WTC11 (cell line): Measurements from ENCODE around the gene DUSP22. TPM values are rescaled to one million over a fixed set of nuclear protein-coding genes. Genes with fewer than 3 reads are reported as not detected.
A peak's percentile ranks its signal among the peaks of the same experiment; 100 is the strongest.

Experiments used
- ATAC-seq: fragments of 200-7000 bp; cut with Tn5 transposase; 2 replicates; pipeline ENCODE4 v1.10.0; 2021; ENCODE audit warnings: mild to moderate bottlenecking, moderate library complexity
- CTCF ChIA-PET: fragments of 300-600 bp; sonication (Branson Sonifier 250); formaldehyde crosslinking; loops from one replicate; lab custom pipeline; 2021; ENCODE audit warnings: antibody characterized with exemption; lab: Charles Lee
- POLR2A ChIA-PET: fragments of 350-600 bp; sonication (Branson Sonifier 250); formaldehyde crosslinking; loops from one replicate; lab custom pipeline; 2021; ENCODE audit warnings: antibody characterized with exemption; lab: Charles Lee
- DNase-seq: peaks from one replicate; pipeline ENCODE4 v3.0.0; 2021; ENCODE audit warnings: low spot score
- H3K27ac Mint-ChIP-seq: 2 replicates; pipeline ENCODE4 v1.8.0; 2021; ENCODE audit warnings: mixed read lengths
- H3K27me3 Mint-ChIP-seq: 2 replicates; pipeline ENCODE4 v1.8.0; 2021; ENCODE audit warnings: low read depth, mild to moderate bottlenecking, moderate library complexity, mixed read lengths
- H3K36me3 Mint-ChIP-seq: 2 replicates; pipeline ENCODE4 v1.8.0; 2021; ENCODE audit warnings: mixed read lengths
- H3K4me1 Mint-ChIP-seq: 2 replicates; pipeline ENCODE4 v1.8.0; 2022; ENCODE audit warnings: mixed read lengths
- H3K4me3 Mint-ChIP-seq: 2 replicates; pipeline ENCODE4 v1.8.0; 2021; ENCODE audit warnings: mild to moderate bottlenecking, moderate library complexity, mixed read lengths
- H3K9me3 Mint-ChIP-seq: 2 replicates; pipeline ENCODE4 v1.8.0; 2021; ENCODE audit warnings: mixed read lengths
- IRF2 ChIP-seq: sonication (generic); formaldehyde crosslinking; IDR thresholded peaks from 2 replicates; pipeline ENCODE4 v1.8.0; 2022; ENCODE audit warnings: low read depth, missing genetic modification reagents, borderline replicate concordance
- MYBL2 ChIP-seq: sonication (generic); formaldehyde crosslinking; IDR thresholded peaks from 2 replicates; pipeline ENCODE4 v1.8.1; 2023; ENCODE audit warnings: mild to moderate bottlenecking, moderate library complexity, missing genetic modification reagents
- NFATC4 ChIP-seq: fragments of 250-450 bp; sonication (Bioruptor Pico); IDR thresholded peaks from 2 replicates; pipeline ENCODE4 v1.9.0; 2021; ENCODE audit warnings: mild to moderate bottlenecking
- NR3C1 ChIP-seq: sonication (generic); formaldehyde crosslinking; conservative IDR thresholded peaks from 2 replicates; pipeline ENCODE4 v1.8.1; 2023; ENCODE audit warnings: low read depth, mild to moderate bottlenecking, missing genetic modification reagents
- RORB ChIP-seq: fragments of 250-450 bp; sonication (Bioruptor Pico); IDR thresholded peaks from 2 replicates; pipeline ENCODE4 v1.9.0; 2021; ENCODE audit warnings: mild to moderate bottlenecking
- ZBTB21 ChIP-seq: sonication (generic); formaldehyde crosslinking; IDR thresholded peaks from 2 replicates; pipeline ENCODE4 v1.8.1; 2023; ENCODE audit warnings: mild to moderate bottlenecking, missing genetic modification reagents, borderline replicate concordance
- total RNA-seq: library from RNA; stranded (reverse); gene quantifications from 3 replicates; pipeline ENCODE4 v1.2.3, GENCODE V29; 2021
- TF ChIP-seq, protein P1 (sequence below): fragments of 200-600 bp; IDR thresholded peaks from 2 replicates; pipeline ENCODE4 v1.8.0; 2022; ENCODE audit warnings: antibody characterized with exemption
- TF ChIP-seq, protein P2 (sequence below): fragments of 250-450 bp; sonication (Bioruptor Pico); IDR thresholded peaks from 2 replicates; pipeline ENCODE4 v1.9.0; 2021; ENCODE audit warnings: mild to moderate bottlenecking, borderline replicate concordance
- TF ChIP-seq, protein P3 (sequence below): sonication (generic); formaldehyde crosslinking; IDR thresholded peaks from 2 replicates; pipeline ENCODE4 v1.8.1; 2023; ENCODE audit warnings: mild to moderate bottlenecking, missing genetic modification reagents
- TF ChIP-seq, protein P4 (sequence below): sonication (generic); formaldehyde crosslinking; IDR thresholded peaks from 2 replicates; pipeline ENCODE4 v1.8.0; 2022; ENCODE audit warnings: mild to moderate bottlenecking, missing genetic modification reagents
- TF ChIP-seq, protein P5 (sequence below): sonication (generic); formaldehyde crosslinking; IDR thresholded peaks from 2 replicates; pipeline ENCODE4 v1.8.0; 2023; ENCODE audit warnings: missing genetic modification reagents, mild to moderate bottlenecking, borderline replicate concordance
- TF ChIP-seq, protein P6 (sequence below): sonication (generic); formaldehyde crosslinking; IDR thresholded peaks from 2 replicates; pipeline ENCODE4 v1.8.0; 2023; ENCODE audit warnings: mild to moderate bottlenecking, missing genetic modification reagents

DUSP22 gene
- total RNA-seq, 1 experiment from 2014 or later = 38.5 TPM

DNA sequence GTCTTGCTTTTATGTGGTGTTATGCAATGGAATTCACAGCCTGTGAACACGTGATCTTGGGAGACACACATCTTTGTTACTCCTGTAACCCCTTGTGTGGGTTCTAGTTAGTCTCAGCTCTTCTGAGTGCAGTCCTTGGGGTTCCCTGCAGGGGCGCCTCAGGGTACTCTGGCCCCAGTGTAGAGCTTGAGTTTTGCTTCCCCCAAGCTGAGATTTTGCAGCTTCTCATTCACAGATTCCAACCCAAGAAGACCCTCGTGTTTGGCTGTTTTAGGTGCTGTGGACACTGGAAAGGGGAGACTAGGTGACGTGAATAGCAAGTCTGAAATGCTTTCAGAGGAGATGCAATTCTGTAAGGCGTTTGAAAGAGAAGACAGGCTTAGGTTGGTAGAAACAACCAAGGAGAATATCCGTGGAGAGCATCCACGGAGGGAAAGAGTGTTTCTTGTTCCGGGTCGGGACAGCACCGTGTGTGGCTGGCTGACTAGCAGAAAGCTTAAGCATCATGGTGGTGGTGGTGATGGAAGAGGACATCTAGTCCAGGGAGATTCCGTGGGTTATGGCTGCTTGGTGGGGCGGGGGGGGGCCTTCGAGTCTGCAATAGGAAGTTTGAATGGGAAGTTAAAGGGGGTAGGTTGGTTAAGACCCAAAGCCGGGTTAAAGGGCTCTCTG is 30.1 kb downstream of the DUSP22 start:
- ChIA-PET CTCF (interaction anchor here (0.5 to 1.9 kb wide), 14 partner anchors 8 to 572 kb away, joined by 3 to 8 read pairs (median 4); no protein-coding TSS in a partner anchor), POLR2A (no interaction called here)
- DNase-seq (no peak), ATAC-seq (peak; percentile 62)
- Mint-ChIP-seq H3K36me3 (peaks cover 22% of the 10 kb centered on the region), H3K4me1 (peaks cover 10% of the 10 kb centered on the region), H3K9me3 (peaks cover 19% of the 10 kb centered on the region), H3K4me3 (no peak overlapping the region), H3K27ac (no peak overlapping the region), H3K27me3 (no peaks in the 10 kb centered on the region)
- TF ChIP-seq RORB (CRISPR knock-in tag) = no peak
- TF ChIP-seq, protein P1, sequence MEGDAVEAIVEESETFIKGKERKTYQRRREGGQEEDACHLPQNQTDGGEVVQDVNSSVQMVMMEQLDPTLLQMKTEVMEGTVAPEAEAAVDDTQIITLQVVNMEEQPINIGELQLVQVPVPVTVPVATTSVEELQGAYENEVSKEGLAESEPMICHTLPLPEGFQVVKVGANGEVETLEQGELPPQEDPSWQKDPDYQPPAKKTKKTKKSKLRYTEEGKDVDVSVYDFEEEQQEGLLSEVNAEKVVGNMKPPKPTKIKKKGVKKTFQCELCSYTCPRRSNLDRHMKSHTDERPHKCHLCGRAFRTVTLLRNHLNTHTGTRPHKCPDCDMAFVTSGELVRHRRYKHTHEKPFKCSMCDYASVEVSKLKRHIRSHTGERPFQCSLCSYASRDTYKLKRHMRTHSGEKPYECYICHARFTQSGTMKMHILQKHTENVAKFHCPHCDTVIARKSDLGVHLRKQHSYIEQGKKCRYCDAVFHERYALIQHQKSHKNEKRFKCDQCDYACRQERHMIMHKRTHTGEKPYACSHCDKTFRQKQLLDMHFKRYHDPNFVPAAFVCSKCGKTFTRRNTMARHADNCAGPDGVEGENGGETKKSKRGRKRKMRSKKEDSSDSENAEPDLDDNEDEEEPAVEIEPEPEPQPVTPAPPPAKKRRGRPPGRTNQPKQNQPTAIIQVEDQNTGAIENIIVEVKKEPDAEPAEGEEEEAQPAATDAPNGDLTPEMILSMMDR = peak; percentile 25

DNA sequence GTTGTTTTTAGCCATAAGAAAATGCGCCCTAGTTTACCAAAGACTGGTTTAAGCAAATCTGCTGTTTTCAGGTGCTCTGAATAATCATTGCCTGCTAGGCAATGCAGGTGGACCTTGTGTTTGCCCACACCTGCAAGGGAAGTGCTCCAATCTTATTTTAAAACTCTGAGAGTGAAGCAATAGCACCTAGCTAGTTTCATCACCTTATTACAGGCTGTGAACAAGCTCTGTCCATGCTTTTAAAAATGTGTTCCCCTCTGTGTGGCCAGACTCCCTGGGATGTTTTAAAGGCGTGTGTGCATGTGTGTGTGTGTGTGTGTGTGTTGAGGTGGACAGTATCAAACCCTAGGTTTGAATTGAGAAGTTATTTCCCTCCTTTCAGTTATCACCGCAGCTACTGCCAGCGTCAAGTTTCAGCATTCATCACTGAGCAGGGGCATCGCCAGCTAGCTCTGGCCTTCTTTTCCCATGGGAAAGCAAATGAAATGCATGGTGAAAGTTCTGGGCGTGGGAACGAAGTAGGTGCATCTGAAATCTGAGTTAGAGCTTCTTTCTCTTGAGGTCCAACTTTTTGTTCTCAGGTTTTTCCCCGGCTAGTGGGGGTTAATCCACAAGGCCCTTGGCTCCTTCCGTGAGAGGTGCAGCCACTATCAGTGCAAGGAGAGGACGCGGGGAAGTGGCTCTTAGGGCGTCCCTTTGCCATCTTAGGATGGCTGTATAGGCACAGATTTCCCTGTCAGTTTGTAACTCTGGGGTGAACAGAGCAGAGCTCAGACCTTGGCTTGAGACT is 30.8 kb downstream of the DUSP22 start:
- Mint-ChIP-seq H3K4me3 (no peak overlapping the region), H3K27ac (no peak overlapping the region), H3K36me3 (peaks cover 15% of the 10 kb centered on the region), H3K9me3 (peaks cover 22% of the 10 kb centered on the region), H3K4me1 (peaks cover 10% of the 10 kb centered on the region), H3K27me3 (no peaks in the 10 kb centered on the region)
- DNase-seq (no peak), ATAC-seq (no peak)
- ChIA-PET POLR2A (no interaction called here), CTCF (interaction anchor here (0.9 to 1.9 kb wide), 10 partner anchors 8 to 107 kb away, joined by 3 to 8 read pairs (median 4); no protein-coding TSS in a partner anchor)
- TF ChIP-seq, protein P2, sequence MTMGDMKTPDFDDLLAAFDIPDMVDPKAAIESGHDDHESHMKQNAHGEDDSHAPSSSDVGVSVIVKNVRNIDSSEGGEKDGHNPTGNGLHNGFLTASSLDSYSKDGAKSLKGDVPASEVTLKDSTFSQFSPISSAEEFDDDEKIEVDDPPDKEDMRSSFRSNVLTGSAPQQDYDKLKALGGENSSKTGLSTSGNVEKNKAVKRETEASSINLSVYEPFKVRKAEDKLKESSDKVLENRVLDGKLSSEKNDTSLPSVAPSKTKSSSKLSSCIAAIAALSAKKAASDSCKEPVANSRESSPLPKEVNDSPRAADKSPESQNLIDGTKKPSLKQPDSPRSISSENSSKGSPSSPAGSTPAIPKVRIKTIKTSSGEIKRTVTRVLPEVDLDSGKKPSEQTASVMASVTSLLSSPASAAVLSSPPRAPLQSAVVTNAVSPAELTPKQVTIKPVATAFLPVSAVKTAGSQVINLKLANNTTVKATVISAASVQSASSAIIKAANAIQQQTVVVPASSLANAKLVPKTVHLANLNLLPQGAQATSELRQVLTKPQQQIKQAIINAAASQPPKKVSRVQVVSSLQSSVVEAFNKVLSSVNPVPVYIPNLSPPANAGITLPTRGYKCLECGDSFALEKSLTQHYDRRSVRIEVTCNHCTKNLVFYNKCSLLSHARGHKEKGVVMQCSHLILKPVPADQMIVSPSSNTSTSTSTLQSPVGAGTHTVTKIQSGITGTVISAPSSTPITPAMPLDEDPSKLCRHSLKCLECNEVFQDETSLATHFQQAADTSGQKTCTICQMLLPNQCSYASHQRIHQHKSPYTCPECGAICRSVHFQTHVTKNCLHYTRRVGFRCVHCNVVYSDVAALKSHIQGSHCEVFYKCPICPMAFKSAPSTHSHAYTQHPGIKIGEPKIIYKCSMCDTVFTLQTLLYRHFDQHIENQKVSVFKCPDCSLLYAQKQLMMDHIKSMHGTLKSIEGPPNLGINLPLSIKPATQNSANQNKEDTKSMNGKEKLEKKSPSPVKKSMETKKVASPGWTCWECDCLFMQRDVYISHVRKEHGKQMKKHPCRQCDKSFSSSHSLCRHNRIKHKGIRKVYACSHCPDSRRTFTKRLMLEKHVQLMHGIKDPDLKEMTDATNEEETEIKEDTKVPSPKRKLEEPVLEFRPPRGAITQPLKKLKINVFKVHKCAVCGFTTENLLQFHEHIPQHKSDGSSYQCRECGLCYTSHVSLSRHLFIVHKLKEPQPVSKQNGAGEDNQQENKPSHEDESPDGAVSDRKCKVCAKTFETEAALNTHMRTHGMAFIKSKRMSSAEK (CRISPR knock-in tag) = no peak
- no peak for TF ChIP-seq MYBL2 (CRISPR knock-in tag)
- TF ChIP-seq, protein P3, sequence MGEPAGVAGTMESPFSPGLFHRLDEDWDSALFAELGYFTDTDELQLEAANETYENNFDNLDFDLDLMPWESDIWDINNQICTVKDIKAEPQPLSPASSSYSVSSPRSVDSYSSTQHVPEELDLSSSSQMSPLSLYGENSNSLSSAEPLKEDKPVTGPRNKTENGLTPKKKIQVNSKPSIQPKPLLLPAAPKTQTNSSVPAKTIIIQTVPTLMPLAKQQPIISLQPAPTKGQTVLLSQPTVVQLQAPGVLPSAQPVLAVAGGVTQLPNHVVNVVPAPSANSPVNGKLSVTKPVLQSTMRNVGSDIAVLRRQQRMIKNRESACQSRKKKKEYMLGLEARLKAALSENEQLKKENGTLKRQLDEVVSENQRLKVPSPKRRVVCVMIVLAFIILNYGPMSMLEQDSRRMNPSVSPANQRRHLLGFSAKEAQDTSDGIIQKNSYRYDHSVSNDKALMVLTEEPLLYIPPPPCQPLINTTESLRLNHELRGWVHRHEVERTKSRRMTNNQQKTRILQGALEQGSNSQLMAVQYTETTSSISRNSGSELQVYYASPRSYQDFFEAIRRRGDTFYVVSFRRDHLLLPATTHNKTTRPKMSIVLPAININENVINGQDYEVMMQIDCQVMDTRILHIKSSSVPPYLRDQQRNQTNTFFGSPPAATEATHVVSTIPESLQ (CRISPR knock-in tag) = no peak
- TF ChIP-seq, protein P1 = no peak
- TF ChIP-seq NR3C1 = no peak
- TF ChIP-seq NFATC4 (CRISPR knock-in tag) = no peak
- no peak for TF ChIP-seq ZBTB21 (CRISPR knock-in tag)
- TF ChIP-seq, protein P4, sequence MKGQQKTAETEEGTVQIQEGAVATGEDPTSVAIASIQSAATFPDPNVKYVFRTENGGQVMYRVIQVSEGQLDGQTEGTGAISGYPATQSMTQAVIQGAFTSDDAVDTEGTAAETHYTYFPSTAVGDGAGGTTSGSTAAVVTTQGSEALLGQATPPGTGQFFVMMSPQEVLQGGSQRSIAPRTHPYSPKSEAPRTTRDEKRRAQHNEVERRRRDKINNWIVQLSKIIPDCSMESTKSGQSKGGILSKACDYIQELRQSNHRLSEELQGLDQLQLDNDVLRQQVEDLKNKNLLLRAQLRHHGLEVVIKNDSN (CRISPR knock-in tag) = no peak
- TF ChIP-seq, protein P5, sequence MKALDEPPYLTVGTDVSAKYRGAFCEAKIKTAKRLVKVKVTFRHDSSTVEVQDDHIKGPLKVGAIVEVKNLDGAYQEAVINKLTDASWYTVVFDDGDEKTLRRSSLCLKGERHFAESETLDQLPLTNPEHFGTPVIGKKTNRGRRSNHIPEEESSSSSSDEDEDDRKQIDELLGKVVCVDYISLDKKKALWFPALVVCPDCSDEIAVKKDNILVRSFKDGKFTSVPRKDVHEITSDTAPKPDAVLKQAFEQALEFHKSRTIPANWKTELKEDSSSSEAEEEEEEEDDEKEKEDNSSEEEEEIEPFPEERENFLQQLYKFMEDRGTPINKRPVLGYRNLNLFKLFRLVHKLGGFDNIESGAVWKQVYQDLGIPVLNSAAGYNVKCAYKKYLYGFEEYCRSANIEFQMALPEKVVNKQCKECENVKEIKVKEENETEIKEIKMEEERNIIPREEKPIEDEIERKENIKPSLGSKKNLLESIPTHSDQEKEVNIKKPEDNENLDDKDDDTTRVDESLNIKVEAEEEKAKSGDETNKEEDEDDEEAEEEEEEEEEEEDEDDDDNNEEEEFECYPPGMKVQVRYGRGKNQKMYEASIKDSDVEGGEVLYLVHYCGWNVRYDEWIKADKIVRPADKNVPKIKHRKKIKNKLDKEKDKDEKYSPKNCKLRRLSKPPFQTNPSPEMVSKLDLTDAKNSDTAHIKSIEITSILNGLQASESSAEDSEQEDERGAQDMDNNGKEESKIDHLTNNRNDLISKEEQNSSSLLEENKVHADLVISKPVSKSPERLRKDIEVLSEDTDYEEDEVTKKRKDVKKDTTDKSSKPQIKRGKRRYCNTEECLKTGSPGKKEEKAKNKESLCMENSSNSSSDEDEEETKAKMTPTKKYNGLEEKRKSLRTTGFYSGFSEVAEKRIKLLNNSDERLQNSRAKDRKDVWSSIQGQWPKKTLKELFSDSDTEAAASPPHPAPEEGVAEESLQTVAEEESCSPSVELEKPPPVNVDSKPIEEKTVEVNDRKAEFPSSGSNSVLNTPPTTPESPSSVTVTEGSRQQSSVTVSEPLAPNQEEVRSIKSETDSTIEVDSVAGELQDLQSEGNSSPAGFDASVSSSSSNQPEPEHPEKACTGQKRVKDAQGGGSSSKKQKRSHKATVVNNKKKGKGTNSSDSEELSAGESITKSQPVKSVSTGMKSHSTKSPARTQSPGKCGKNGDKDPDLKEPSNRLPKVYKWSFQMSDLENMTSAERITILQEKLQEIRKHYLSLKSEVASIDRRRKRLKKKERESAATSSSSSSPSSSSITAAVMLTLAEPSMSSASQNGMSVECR = no peak
- TF ChIP-seq RORB (CRISPR knock-in tag) = no peak
- TF ChIP-seq IRF2 = no peak
- TF ChIP-seq, protein P6, sequence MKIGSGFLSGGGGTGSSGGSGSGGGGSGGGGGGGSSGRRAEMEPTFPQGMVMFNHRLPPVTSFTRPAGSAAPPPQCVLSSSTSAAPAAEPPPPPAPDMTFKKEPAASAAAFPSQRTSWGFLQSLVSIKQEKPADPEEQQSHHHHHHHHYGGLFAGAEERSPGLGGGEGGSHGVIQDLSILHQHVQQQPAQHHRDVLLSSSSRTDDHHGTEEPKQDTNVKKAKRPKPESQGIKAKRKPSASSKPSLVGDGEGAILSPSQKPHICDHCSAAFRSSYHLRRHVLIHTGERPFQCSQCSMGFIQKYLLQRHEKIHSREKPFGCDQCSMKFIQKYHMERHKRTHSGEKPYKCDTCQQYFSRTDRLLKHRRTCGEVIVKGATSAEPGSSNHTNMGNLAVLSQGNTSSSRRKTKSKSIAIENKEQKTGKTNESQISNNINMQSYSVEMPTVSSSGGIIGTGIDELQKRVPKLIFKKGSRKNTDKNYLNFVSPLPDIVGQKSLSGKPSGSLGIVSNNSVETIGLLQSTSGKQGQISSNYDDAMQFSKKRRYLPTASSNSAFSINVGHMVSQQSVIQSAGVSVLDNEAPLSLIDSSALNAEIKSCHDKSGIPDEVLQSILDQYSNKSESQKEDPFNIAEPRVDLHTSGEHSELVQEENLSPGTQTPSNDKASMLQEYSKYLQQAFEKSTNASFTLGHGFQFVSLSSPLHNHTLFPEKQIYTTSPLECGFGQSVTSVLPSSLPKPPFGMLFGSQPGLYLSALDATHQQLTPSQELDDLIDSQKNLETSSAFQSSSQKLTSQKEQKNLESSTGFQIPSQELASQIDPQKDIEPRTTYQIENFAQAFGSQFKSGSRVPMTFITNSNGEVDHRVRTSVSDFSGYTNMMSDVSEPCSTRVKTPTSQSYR (CRISPR knock-in tag) = no peak
